OCI-LY3 (cell line): ENCODE data around the gene DESI1.

Experiments used
- EZH2phosphoT487 ChIP-seq: fragments of 200-600 bp; shearing (Covaris generic); IDR thresholded peaks from 2 replicates; pipeline ENCODE4 v1.6.1; 2018; ENCODE audit warnings: antibody characterized with exemption, mixed run types, low read depth
- TF ChIP-seq, protein P1 (sequence below): fragments of 200-600, 300-600 bp; sonication (generic); IDR thresholded peaks from 2 replicates; pipeline ENCODE4 v1.5.1; 2014; ENCODE audit warnings: antibody characterized with exemption, low read length, low read depth

DNA sequence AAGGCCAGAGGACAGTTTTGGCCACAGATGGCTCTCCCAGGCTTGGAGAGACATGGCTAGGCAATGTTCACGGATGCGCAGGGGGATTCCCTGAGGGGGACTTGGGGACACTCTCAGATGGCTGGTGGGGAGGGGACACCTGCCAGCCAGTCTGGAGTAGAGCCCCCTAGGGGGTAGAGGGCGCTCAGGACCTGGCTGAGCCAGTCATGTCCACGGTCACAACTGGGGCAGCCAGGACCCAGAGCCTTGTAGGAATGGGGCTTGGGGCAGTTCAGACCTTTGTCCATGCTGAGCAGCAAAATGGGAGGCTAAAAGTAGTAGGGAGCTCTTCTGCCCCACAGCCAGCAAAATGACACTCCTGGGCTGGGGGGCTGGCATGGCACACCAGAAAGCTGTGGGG lies 58.4 kb downstream of the DESI1 start:
- TF ChIP-seq, protein P1, sequence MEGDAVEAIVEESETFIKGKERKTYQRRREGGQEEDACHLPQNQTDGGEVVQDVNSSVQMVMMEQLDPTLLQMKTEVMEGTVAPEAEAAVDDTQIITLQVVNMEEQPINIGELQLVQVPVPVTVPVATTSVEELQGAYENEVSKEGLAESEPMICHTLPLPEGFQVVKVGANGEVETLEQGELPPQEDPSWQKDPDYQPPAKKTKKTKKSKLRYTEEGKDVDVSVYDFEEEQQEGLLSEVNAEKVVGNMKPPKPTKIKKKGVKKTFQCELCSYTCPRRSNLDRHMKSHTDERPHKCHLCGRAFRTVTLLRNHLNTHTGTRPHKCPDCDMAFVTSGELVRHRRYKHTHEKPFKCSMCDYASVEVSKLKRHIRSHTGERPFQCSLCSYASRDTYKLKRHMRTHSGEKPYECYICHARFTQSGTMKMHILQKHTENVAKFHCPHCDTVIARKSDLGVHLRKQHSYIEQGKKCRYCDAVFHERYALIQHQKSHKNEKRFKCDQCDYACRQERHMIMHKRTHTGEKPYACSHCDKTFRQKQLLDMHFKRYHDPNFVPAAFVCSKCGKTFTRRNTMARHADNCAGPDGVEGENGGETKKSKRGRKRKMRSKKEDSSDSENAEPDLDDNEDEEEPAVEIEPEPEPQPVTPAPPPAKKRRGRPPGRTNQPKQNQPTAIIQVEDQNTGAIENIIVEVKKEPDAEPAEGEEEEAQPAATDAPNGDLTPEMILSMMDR = no peak
- TF ChIP-seq EZH2phosphoT487 = no peak
